ENCODE results near the gene APCDD1L.

APCDD1L gene

GRCh38 chr20:58472273-58473018, 42.8 kb downstream of the APCDD1L start:
- TF ChIP-seq CTCF (conservative IDR thresholded peaks at IDR 0.05; ENCODE audit: control insufficient read depth, insufficient read depth, low read depth, low read length) = no peak
- DNase-seq (ENCODE audit: low read depth) = no peak
- H3K4me3 ChIP-seq (ENCODE audit: control insufficient read depth, low read depth, low read length) = no peak overlapping the region

- TF ChIP-seq CTCF (conservative IDR thresholded peaks at IDR 0.05; ENCODE audit: control insufficient read depth, insufficient read depth, low read depth, low read length) = no peak
- peak; percentile 60 for DNase-seq (ENCODE audit: low read depth)
Measured at GRCh38 chr20:58471193-58472164, 43.7 kb downstream of the APCDD1L start.

GRCh38 chr20:58470336-58471192, 44.6 kb downstream of the APCDD1L start:
- no peak for TF ChIP-seq CTCF (conservative IDR thresholded peaks at IDR 0.05; ENCODE audit: control insufficient read depth, insufficient read depth, low read depth, low read length)
- no peak overlapping the region for H3K4me3 ChIP-seq (ENCODE audit: control insufficient read depth, low read depth, low read length)
- no peak for DNase-seq (ENCODE audit: low read depth)

More at GRCh38 chr20:58471193-58472164, 43.7 kb downstream of the APCDD1L start:
- H3K4me3 ChIP-seq (ENCODE audit: control insufficient read depth, low read depth, low read length) = no peak overlapping the region

GRCh38 chr20:58469616-58470015, 45.6 kb downstream of the APCDD1L start:
- no peak for TF ChIP-seq CTCF (conservative IDR thresholded peaks at IDR 0.05; ENCODE audit: control insufficient read depth, insufficient read depth, low read depth, low read length)

GRCh38 chr20:58467572-58468527, 47.3 kb downstream of the APCDD1L start:
- TF ChIP-seq CTCF (conservative IDR thresholded peaks at IDR 0.05; ENCODE audit: control insufficient read depth, insufficient read depth, low read depth, low read length) = no peak
- no peak overlapping the region for H3K4me3 ChIP-seq (ENCODE audit: control insufficient read depth, low read depth, low read length)
- DNase-seq (ENCODE audit: low read depth) = no peak

More at GRCh38 chr20:58469616-58470015, 45.6 kb downstream of the APCDD1L start:
- DNase-seq (ENCODE audit: low read depth) = no peak
- H3K4me3 ChIP-seq (ENCODE audit: control insufficient read depth, low read depth, low read length) = no peak overlapping the region

Data from fibroblast of mammary gland (primary cell).